ENCODE results near the gene CBFA2T3. TPM values are rescaled to one million over a fixed set of nuclear protein-coding genes. Genes with fewer than 3 reads are reported as not detected.

CBFA2T3 gene
- total RNA-seq, 1 experiment from 2014 or later: 2.9 TPM

DNA sequence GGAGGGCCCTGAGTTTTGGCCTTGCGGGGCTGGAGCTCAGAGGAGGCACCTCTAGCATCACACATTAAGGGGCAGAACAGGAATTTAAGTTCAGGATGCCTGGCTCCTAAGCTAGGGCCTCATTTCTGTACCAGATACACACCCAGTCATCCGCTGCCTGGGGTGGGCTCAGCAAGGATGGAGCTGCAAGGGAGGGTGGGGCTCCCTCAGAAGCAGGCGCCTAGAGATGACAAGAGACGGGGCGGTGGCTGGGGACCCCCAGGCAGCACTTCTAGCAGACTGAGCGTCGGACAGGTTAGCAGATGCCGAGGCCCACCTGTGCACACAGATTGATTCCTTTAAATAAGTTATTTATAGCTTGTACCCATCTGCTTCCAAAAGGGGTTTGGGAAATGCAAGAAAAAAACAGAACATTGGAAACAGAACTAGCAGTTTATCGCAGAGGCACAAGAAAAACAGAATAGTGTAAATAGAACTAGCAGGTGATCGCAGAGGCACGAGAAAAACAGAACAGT is 47.6 kb upstream of the CBFA2T3 start:
- H3K9me3 Mint-ChIP-seq: peaks cover 0 to 5% of the 10 kb centered on the region in 2 experiments; a peak in 1 of 5 replicates
- H3K14ac ChIP-seq (ENCODE audit: insufficient read depth, low read length): no peak overlapping the region
- no peak overlapping the region for H2AK5ac ChIP-seq (ENCODE audit: insufficient read length, low read length)

More for the DNA sequence above, 47.6 kb upstream of the CBFA2T3 start:
- Histone ChIP-seq H3K79me2 (ENCODE audit: insufficient read depth, low read length) (no peaks in the 10 kb centered on the region), H3K79me1 (ENCODE audit: insufficient read depth, low read depth, low read length, poor library complexity, severe bottlenecking) (no peaks in the 10 kb centered on the region), H2AFZ (ENCODE audit: low read length) (no peak overlapping the region), H3K27ac (ENCODE audit: insufficient read length, low read depth, low read length) (no peak overlapping the region), H3T11ph (ENCODE audit: low read length) (no peak overlapping the region), H3K9ac (ENCODE audit: extremely low read depth, insufficient read length, low read length) (no peak overlapping the region), H3K4me1 (ENCODE audit: insufficient read depth, low read length) (no peaks in the 10 kb centered on the region), H3K23ac (ENCODE audit: insufficient read length, low read depth, low read length) (no peak overlapping the region), H2BK15ac (ENCODE audit: low read depth, low read length) (no peak overlapping the region), H2BK12ac (ENCODE audit: insufficient read length, low read depth, low read length) (no peak overlapping the region), H3K4ac (ENCODE audit: low read depth, low read length) (no peak overlapping the region), H2BK120ac (ENCODE audit: low read depth, low read length, poor library complexity, severe bottlenecking) (no peak overlapping the region), H3K27me3 (ENCODE audit: insufficient read depth, low read length) (no peaks in the 10 kb centered on the region), H2BK20ac (ENCODE audit: low read depth, low read length, poor library complexity, severe bottlenecking) (no peak overlapping the region), H2BK5ac (ENCODE audit: insufficient read length, low read length) (no peak overlapping the region), H3K23me2 (ENCODE audit: insufficient read length, low read depth, low read length, poor library complexity, severe bottlenecking) (no peaks in the 10 kb centered on the region), H3K4me2 (ENCODE audit: insufficient read depth, insufficient read length, low read length) (no peak overlapping the region), H3K56ac (ENCODE audit: insufficient read length, low read depth, low read length) (no peak overlapping the region), H3K9me3 (ENCODE audit: control insufficient read depth, low read depth, low read length) (no peaks in the 10 kb centered on the region), H4K8ac (replicated peaks; ENCODE audit: insufficient read length, low read depth, low read length) (no peak overlapping the region), H4K91ac (ENCODE audit: insufficient read length, low read depth, low read length) (no peak overlapping the region), H4K5ac (ENCODE audit: insufficient read length, low read depth, low read length) (no peak overlapping the region), H3K18ac (ENCODE audit: insufficient read length, low read depth, low read length) (no peak overlapping the region), H4K20me1 (ENCODE audit: control insufficient read depth, insufficient read depth, insufficient read length) (peaks cover 3% of the 10 kb centered on the region)
- WGBS (ENCODE audit: extremely low coverage, insufficient read length, low lambda C conversion rate): no CpG with 5 or more reads among the region's 11 CpGs
- Mint-ChIP-seq H3K27ac (no peak overlapping the region; a peak in 1 of 7 replicates), H3K4me1 (0 out of 4 replicates have a peak, but pooled peaks cover 2% of the 10 kb centered on the region in 2 experiments), H3K4me3 (no peak overlapping the region), H3K36me3 (ENCODE audit: insufficient read depth in 1 of 3, low read depth in 3 of 3) (no peaks in the 10 kb centered on the region), H3K27me3 (ENCODE audit: low read depth) (peaks cover 30% of the 10 kb centered on the region)
- no peak for DNase-seq
- TF ChIP-seq CTCF (conservative IDR thresholded peaks at IDR 0.05): no peak

Data from H9 (cell line).